Measurements from ENCODE around the gene PRKCE.

Gene PRKCE

GRCh38 chr2:45964906-45965305 is 313.4 kb downstream of the PRKCE start:
- no peak overlapping the region for H3K27ac ChIP-seq (ENCODE audit: low read depth, low read length)
- H3K9ac ChIP-seq (ENCODE audit: low read length), result no peak overlapping the region
- H3K4me3 ChIP-seq (ENCODE audit: low read depth in 1 of 2, low read length in 2 of 2), result no peak overlapping the region
- H3K36me3 ChIP-seq (ENCODE audit: insufficient read depth, low read length), result no peaks in the 10 kb centered on the region
- H3K27me3 ChIP-seq (ENCODE audit: control insufficient read depth in 1 of 2, insufficient read depth in 2 of 2, low read length in 2 of 2), result no peaks in the 10 kb centered on the region
- peaks cover 56% of the 10 kb centered on the region for H3K4me1 ChIP-seq (ENCODE audit: insufficient read depth, low read length)
- no peaks in the 10 kb centered on the region for H3K9me3 ChIP-seq (ENCODE audit: low read length)

- Histone ChIP-seq H3K4me3 (ENCODE audit: low read depth in 1 of 2, low read length in 2 of 2) (no peak overlapping the region), H3K9me3 (ENCODE audit: low read length) (no peaks in the 10 kb centered on the region), H3K27ac (ENCODE audit: low read depth, low read length) (no peak overlapping the region), H3K4me1 (ENCODE audit: insufficient read depth, low read length) (peaks cover 51% of the 10 kb centered on the region), H3K27me3 (ENCODE audit: control insufficient read depth in 1 of 2, insufficient read depth in 2 of 2, low read length in 2 of 2) (no peaks in the 10 kb centered on the region), H3K9ac (ENCODE audit: low read length) (no peak overlapping the region), H3K36me3 (ENCODE audit: insufficient read depth, low read length) (no peaks in the 10 kb centered on the region)
These were observed 314.5 kb downstream of the PRKCE start for GRCh38 chr2:45965871-45966498.

- H3K9me3 ChIP-seq (ENCODE audit: low read length), result no peaks in the 10 kb centered on the region
- H3K4me1 ChIP-seq (ENCODE audit: insufficient read depth, low read length), result peaks cover 28% of the 10 kb centered on the region
- H3K4me3 ChIP-seq (ENCODE audit: low read depth in 1 of 2, low read length in 2 of 2), result no peak overlapping the region
- H3K27me3 ChIP-seq (ENCODE audit: control insufficient read depth in 1 of 2, insufficient read depth in 2 of 2, low read length in 2 of 2), result no peaks in the 10 kb centered on the region
- H3K27ac ChIP-seq (ENCODE audit: low read depth, low read length), result no peak overlapping the region
- no peak overlapping the region for H3K9ac ChIP-seq (ENCODE audit: low read length)
- H3K36me3 ChIP-seq (ENCODE audit: insufficient read depth, low read length), result no peaks in the 10 kb centered on the region
These were observed 317.6 kb downstream of the PRKCE start for GRCh38 chr2:45968946-45969584.

- no peak overlapping the region for H3K9ac ChIP-seq (ENCODE audit: low read length)
- no peaks in the 10 kb centered on the region for H3K9me3 ChIP-seq (ENCODE audit: low read length)
- no peaks in the 10 kb centered on the region for H3K27me3 ChIP-seq (ENCODE audit: control insufficient read depth in 1 of 2, insufficient read depth in 2 of 2, low read length in 2 of 2)
- no peak overlapping the region for H3K4me3 ChIP-seq (ENCODE audit: low read depth in 1 of 2, low read length in 2 of 2)
- H3K27ac ChIP-seq (ENCODE audit: low read depth, low read length), result no peak overlapping the region
- H3K4me1 ChIP-seq (ENCODE audit: insufficient read depth, low read length), result peaks cover 12% of the 10 kb centered on the region
- H3K36me3 ChIP-seq (ENCODE audit: insufficient read depth, low read length), result peaks cover 9% of the 10 kb centered on the region
These were observed 322.0 kb downstream of the PRKCE start for GRCh38 chr2:45973426-45973825.

DNA sequence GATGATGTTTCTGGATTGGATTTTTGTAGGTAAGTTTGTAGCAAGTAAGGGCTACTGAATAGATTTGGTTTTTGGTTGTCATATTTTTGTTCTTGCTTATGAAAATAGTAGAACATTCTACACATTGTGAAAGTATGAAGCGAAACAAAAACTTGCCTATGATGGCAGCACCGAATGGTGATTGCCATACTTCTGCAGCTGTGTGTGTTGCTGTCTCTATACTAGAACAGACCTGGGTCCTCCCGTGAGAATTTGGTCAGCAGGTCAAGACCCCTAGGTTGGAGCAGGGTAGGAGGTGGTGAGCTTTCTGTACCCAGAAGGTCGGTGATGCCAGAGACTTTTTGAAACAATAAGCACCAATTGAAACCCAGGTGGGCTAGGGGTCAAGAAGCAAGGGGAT is 322.6 kb downstream of the PRKCE start:
- Histone ChIP-seq H3K4me3 (ENCODE audit: low read depth in 1 of 2, low read length in 2 of 2) (no peak overlapping the region), H3K9ac (ENCODE audit: low read length) (no peak overlapping the region), H3K36me3 (ENCODE audit: insufficient read depth, low read length) (peaks cover 16% of the 10 kb centered on the region), H3K27ac (ENCODE audit: low read depth, low read length) (no peak overlapping the region), H3K4me1 (ENCODE audit: insufficient read depth, low read length) (peaks cover 8% of the 10 kb centered on the region), H3K9me3 (ENCODE audit: low read length) (no peaks in the 10 kb centered on the region), H3K27me3 (ENCODE audit: control insufficient read depth in 1 of 2, insufficient read depth in 2 of 2, low read length in 2 of 2) (no peaks in the 10 kb centered on the region)

GRCh38 chr2:45974762-45975408 is 323.4 kb downstream of the PRKCE start:
- Histone ChIP-seq H3K9me3 (ENCODE audit: low read length) (no peaks in the 10 kb centered on the region), H3K4me3 (ENCODE audit: low read depth in 1 of 2, low read length in 2 of 2) (no peak overlapping the region), H3K4me1 (ENCODE audit: insufficient read depth, low read length) (no peaks in the 10 kb centered on the region), H3K27ac (ENCODE audit: low read depth, low read length) (no peak overlapping the region), H3K27me3 (ENCODE audit: control insufficient read depth in 1 of 2, insufficient read depth in 2 of 2, low read length in 2 of 2) (no peaks in the 10 kb centered on the region), H3K9ac (ENCODE audit: low read length) (no peak overlapping the region), H3K36me3 (ENCODE audit: insufficient read depth, low read length) (peaks cover 17% of the 10 kb centered on the region)

- no peak overlapping the region for H3K4me3 ChIP-seq (ENCODE audit: low read depth in 1 of 2, low read length in 2 of 2)
- no peaks in the 10 kb centered on the region for H3K27me3 ChIP-seq (ENCODE audit: control insufficient read depth in 1 of 2, insufficient read depth in 2 of 2, low read length in 2 of 2)
- H3K9ac ChIP-seq (ENCODE audit: low read length), result no peak overlapping the region
These were observed 324.5 kb downstream of the PRKCE start for GRCh38 chr2:45975752-45976517.

GRCh38 chr2:45978302-45978859 is 326.9 kb downstream of the PRKCE start:
- Histone ChIP-seq H3K27me3 (ENCODE audit: control insufficient read depth in 1 of 2, insufficient read depth in 2 of 2, low read length in 2 of 2) (no peaks in the 10 kb centered on the region), H3K9me3 (ENCODE audit: low read length) (no peaks in the 10 kb centered on the region), H3K36me3 (ENCODE audit: insufficient read depth, low read length) (peaks cover 33% of the 10 kb centered on the region), H3K4me3 (ENCODE audit: low read depth in 1 of 2, low read length in 2 of 2) (no peak overlapping the region), H3K27ac (ENCODE audit: low read depth, low read length) (no peak overlapping the region), H3K9ac (ENCODE audit: low read length) (no peak overlapping the region), H3K4me1 (ENCODE audit: insufficient read depth, low read length) (no peaks in the 10 kb centered on the region)

More at GRCh38 chr2:45975752-45976517, 324.5 kb downstream of the PRKCE start:
- no peaks in the 10 kb centered on the region for H3K9me3 ChIP-seq (ENCODE audit: low read length)
- no peak overlapping the region for H3K27ac ChIP-seq (ENCODE audit: low read depth, low read length)
- H3K4me1 ChIP-seq (ENCODE audit: insufficient read depth, low read length), result no peaks in the 10 kb centered on the region
- H3K36me3 ChIP-seq (ENCODE audit: insufficient read depth, low read length), result peaks cover 26% of the 10 kb centered on the region

DNA sequence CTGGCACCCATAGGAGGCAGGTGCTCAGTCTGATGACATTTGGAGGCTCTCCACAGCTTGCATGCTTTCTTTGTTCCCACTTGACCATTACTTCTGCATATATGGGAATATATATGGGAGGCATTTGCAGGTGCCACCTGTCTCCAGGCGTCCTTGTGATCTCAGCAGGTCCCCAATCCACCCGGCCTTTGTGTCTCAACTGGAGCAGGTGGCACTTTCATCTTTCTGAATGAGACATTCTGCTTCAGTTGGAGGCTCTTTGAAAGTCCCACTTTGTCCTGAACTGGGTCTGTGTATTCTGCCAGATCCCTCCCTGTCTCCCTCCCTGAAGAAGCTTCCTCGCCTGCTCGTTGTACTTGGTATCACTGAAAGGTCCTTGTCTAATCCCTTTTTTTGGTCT is 327.6 kb downstream of the PRKCE start:
- no peak overlapping the region for H3K27ac ChIP-seq (ENCODE audit: low read depth, low read length)

DNA sequence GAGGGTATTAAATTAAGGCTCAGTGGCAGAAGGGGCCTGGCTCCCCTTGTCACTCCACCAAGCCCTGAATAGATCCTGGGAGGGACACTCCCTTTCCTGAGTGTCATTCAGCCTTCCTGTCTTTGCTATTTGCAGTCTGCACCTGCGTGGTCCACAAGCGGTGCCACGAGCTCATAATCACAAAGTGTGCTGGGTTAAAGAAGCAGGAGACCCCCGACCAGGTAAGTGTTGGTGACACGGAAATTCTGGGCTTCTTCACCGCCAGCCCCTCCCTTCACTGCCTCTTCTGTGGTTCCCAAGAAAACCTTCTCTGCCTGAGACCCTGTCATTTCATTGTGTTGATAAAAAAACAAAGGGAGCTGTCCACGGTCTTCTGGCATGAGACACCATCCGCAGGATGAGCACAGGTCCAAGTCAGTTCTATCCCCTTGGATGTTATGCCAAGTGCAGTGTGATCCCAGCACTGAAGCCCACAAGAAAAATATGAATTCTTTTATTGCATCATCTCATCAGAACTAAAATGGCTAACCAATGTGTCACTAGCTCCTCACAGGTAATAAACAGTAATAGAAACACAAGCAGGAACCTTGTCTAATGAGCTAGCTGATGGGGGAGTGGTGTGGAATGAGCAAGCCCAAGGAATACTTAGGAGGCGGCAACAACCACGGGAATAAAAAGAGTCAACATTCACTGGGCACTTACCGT is 328.8 kb downstream of the PRKCE start:
- Histone ChIP-seq H3K9ac (ENCODE audit: low read length) (no peak overlapping the region), H3K36me3 (ENCODE audit: insufficient read depth, low read length) (peaks cover 33% of the 10 kb centered on the region), H3K27me3 (ENCODE audit: control insufficient read depth in 1 of 2, insufficient read depth in 2 of 2, low read length in 2 of 2) (no peaks in the 10 kb centered on the region), H3K27ac (ENCODE audit: low read depth, low read length) (no peak overlapping the region), H3K4me3 (ENCODE audit: low read depth in 1 of 2, low read length in 2 of 2) (no peak overlapping the region), H3K9me3 (ENCODE audit: low read length) (no peaks in the 10 kb centered on the region), H3K4me1 (ENCODE audit: insufficient read depth, low read length) (no peaks in the 10 kb centered on the region)

More for the DNA sequence above, 327.6 kb downstream of the PRKCE start:
- Histone ChIP-seq H3K4me1 (ENCODE audit: insufficient read depth, low read length) (no peaks in the 10 kb centered on the region), H3K27me3 (ENCODE audit: control insufficient read depth in 1 of 2, insufficient read depth in 2 of 2, low read length in 2 of 2) (no peaks in the 10 kb centered on the region), H3K9me3 (ENCODE audit: low read length) (no peaks in the 10 kb centered on the region), H3K9ac (ENCODE audit: low read length) (no peak overlapping the region), H3K36me3 (ENCODE audit: insufficient read depth, low read length) (peaks cover 33% of the 10 kb centered on the region), H3K4me3 (ENCODE audit: low read depth in 1 of 2, low read length in 2 of 2) (no peak overlapping the region)

Measured in muscle layer of colon (tissue), 2 donors.